Hepatocyte (in vitro differentiated cells): ENCODE results near the gene HNRNPA0. TPM values are rescaled to one million over a fixed set of nuclear protein-coding genes. Genes with fewer than 3 reads are reported as not detected.

Source experiments
- DNase-seq: peaks from one replicate; pipeline ENCODE4 v3.0.0-alpha.2; 2016; ENCODE audit warnings: low spot score
- H2AFZ ChIP-seq: fragments of 200-600 bp; sonication (generic); 2 replicates; pipeline ENCODE4 v1.6.0; 2016; ENCODE audit warnings: antibody characterized with exemption, mild to moderate bottlenecking
- H3K27ac ChIP-seq: fragments of 200-600 bp; sonication (generic); 2 replicates; pipeline ENCODE4 v1.5.1; 2016; ENCODE audit warnings: mild to moderate bottlenecking
- H3K27me3 ChIP-seq: fragments of 200-600 bp; sonication (generic); 2 replicates; pipeline ENCODE4 v1.6.1; 2016
- H3K36me3 ChIP-seq: fragments of 200-600 bp; sonication (generic); replicated peaks from 2 replicates; pipeline ENCODE4 v1.5.1; 2016; ENCODE audit warnings: low read depth; ENCODE audit not compliant: insufficient read depth
- H3K4me1 ChIP-seq: fragments of 200-600 bp; sonication (generic); 2 replicates; pipeline ENCODE4 v1.5.1; 2016; ENCODE audit warnings: mild to moderate bottlenecking, moderate library complexity; ENCODE audit not compliant: insufficient read depth
- H3K4me2 ChIP-seq: fragments of 200-600 bp; sonication (generic); 2 replicates; pipeline ENCODE4 v1.6.0; 2016
- H3K4me3 ChIP-seq: fragments of 200-600 bp; sonication (generic); 2 replicates; pipeline ENCODE4 v1.5.1; 2016; ENCODE audit warnings: mild to moderate bottlenecking
- H3K79me2 ChIP-seq: fragments of 200-600 bp; sonication (generic); 2 replicates; pipeline ENCODE4 v1.6.0; 2017; ENCODE audit warnings: mild to moderate bottlenecking
- H3K9me2 ChIP-seq: fragments of 200-600 bp; sonication (generic); replicated peaks from 2 replicates; pipeline ENCODE4 v1.6.0; 2017; ENCODE audit warnings: mild to moderate bottlenecking; ENCODE audit not compliant: insufficient read depth
- H3K9me3 ChIP-seq: fragments of 200-600 bp; sonication (generic); 2 replicates; pipeline ENCODE4 v1.5.1; 2016; ENCODE audit warnings: low read depth, mild to moderate bottlenecking
- H4K20me1 ChIP-seq: fragments of 200-600 bp; sonication (generic); 2 replicates; pipeline ENCODE4 v1.6.0; 2016; ENCODE audit warnings: mild to moderate bottlenecking; ENCODE audit not compliant: insufficient read depth, poor library complexity, severe bottlenecking
- CTCF ChIP-seq: fragments of 200-600 bp; sonication (generic); IDR thresholded peaks from 2 replicates; pipeline ENCODE4 v1.5.1; 2016; ENCODE audit warnings: antibody characterized with exemption, mild to moderate bottlenecking; ENCODE audit not compliant: poor library complexity
- EZH2 ChIP-seq: fragments of 200-600 bp; sonication (generic); IDR thresholded peaks from 2 replicates; pipeline ENCODE4 v1.6.1; 2016; ENCODE audit warnings: antibody characterized with exemption, mild to moderate bottlenecking, borderline replicate concordance
- EZH2phosphoT487 ChIP-seq: fragments of 200-600 bp; sonication (generic); IDR thresholded peaks from one replicate; pipeline ENCODE4 v1.6.1; 2018; ENCODE audit warnings: antibody characterized with exemption, mild to moderate bottlenecking, low read depth, moderate library complexity; ENCODE audit not compliant: unreplicated experiment, severe bottlenecking
- WGBS: methylation state at CpG from one replicate; pipeline ENCODE4 v1.1.6; 2016; ENCODE audit warnings: low lambda C conversion rate; ENCODE audit errors: missing lambda C conversion rate; 5-methylcytosine and 5-hydroxymethylcytosine counted together
- polyA plus RNA-seq: library from polyadenylated mRNA; unstranded; fragments of >200 nt; fragmentation: Nextera tagmentation; extraction: Ambion mirVana; gene quantifications from 2 replicates; pipeline ENCODE4 v1.2.1, GENCODE V29; 2016
- total RNA-seq: library from RNA; depleted of rRNA; stranded (reverse); fragments of >200 nt; gene quantifications from 2 replicates; pipeline ENCODE4 v1.2.3, GENCODE V29; 2014

The HNRNPA0 gene
- total and polyA plus RNA-seq, 2 experiments from 2014 or later, result 15.8 to 30.8 TPM

- TF ChIP-seq EZH2phosphoT487 (no peak), CTCF (no peak), EZH2 (no peak)
- Histone ChIP-seq H3K4me1 (no peaks in the 10 kb centered on the region), H3K36me3 (no peaks in the 10 kb centered on the region), H3K79me2 (no peaks in the 10 kb centered on the region), H4K20me1 (no peaks in the 10 kb centered on the region), H3K9me2 (no peaks in the 10 kb centered on the region), H3K4me3 (no peak overlapping the region), H3K9me3 (peaks cover 6% of the 10 kb centered on the region), H3K27me3 (no peaks in the 10 kb centered on the region), H3K4me2 (no peak overlapping the region), H3K27ac (no peak overlapping the region), H2AFZ (no peak overlapping the region)
- no peak for DNase-seq
- 88% methylated on average over 3 of the region's 3 CpGs for WGBS
These were observed 45.2 kb downstream of the HNRNPA0 start for GRCh38 chr5:137708796-137709559.

GRCh38 chr5:137708062-137708461, 46.1 kb downstream of the HNRNPA0 start:
- H3K9me3 ChIP-seq, result peaks cover under 1% of the 10 kb centered on the region
- 96% methylated on average over 1 of the region's 1 CpG for WGBS

GRCh38 chr5:137706841-137707240, 47.3 kb downstream of the HNRNPA0 start:
- no peaks in the 10 kb centered on the region for H3K4me1 ChIP-seq
- no peak overlapping the region for H3K4me2 ChIP-seq
- no peaks in the 10 kb centered on the region for H3K27me3 ChIP-seq
- H3K9me2 ChIP-seq, result no peaks in the 10 kb centered on the region
- H4K20me1 ChIP-seq, result no peaks in the 10 kb centered on the region
- H3K27ac ChIP-seq, result no peak overlapping the region
- no peak overlapping the region for H3K4me3 ChIP-seq
- no peaks in the 10 kb centered on the region for H3K36me3 ChIP-seq
- WGBS, result 85% methylated on average over 2 of the region's 2 CpGs
- H2AFZ ChIP-seq, result no peak overlapping the region
- DNase-seq, result no peak
- TF ChIP-seq CTCF, result no peak
- no peak for TF ChIP-seq EZH2phosphoT487
- no peak for TF ChIP-seq EZH2
- no peaks in the 10 kb centered on the region for H3K9me3 ChIP-seq
- no peaks in the 10 kb centered on the region for H3K79me2 ChIP-seq

More at GRCh38 chr5:137708062-137708461, 46.1 kb downstream of the HNRNPA0 start:
- Histone ChIP-seq H4K20me1 (no peaks in the 10 kb centered on the region), H3K4me1 (no peaks in the 10 kb centered on the region), H3K9me2 (no peaks in the 10 kb centered on the region), H3K27ac (no peak overlapping the region), H3K36me3 (no peaks in the 10 kb centered on the region), H2AFZ (no peak overlapping the region), H3K79me2 (no peaks in the 10 kb centered on the region), H3K4me3 (no peak overlapping the region), H3K27me3 (no peaks in the 10 kb centered on the region), H3K4me2 (no peak overlapping the region)
- DNase-seq, result no peak
- TF ChIP-seq EZH2 (no peak), EZH2phosphoT487 (no peak), CTCF (no peak)
